ENCODE data around the gene ST7.

GRCh38 chr7:117225536-117225935 lies 272.2 kb downstream of the ST7 start:
- TF ChIP-seq, protein P1, sequence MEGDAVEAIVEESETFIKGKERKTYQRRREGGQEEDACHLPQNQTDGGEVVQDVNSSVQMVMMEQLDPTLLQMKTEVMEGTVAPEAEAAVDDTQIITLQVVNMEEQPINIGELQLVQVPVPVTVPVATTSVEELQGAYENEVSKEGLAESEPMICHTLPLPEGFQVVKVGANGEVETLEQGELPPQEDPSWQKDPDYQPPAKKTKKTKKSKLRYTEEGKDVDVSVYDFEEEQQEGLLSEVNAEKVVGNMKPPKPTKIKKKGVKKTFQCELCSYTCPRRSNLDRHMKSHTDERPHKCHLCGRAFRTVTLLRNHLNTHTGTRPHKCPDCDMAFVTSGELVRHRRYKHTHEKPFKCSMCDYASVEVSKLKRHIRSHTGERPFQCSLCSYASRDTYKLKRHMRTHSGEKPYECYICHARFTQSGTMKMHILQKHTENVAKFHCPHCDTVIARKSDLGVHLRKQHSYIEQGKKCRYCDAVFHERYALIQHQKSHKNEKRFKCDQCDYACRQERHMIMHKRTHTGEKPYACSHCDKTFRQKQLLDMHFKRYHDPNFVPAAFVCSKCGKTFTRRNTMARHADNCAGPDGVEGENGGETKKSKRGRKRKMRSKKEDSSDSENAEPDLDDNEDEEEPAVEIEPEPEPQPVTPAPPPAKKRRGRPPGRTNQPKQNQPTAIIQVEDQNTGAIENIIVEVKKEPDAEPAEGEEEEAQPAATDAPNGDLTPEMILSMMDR (conservative IDR thresholded peaks at IDR 0.05 in 1 of 2, IDR thresholded peaks at IDR 0.05 in 1 of 2; ENCODE audit: extremely low read depth in 1 of 2, insufficient read depth in 1 of 2, low read depth in 1 of 2, low read length in 2 of 2): no peak
- TF ChIP-seq EZH2 (IDR thresholded peaks at IDR 0.05; ENCODE audit: borderline replicate concordance, low read length): no peak

All from mammary epithelial cell (primary cell).